Measurements from ENCODE around the gene LTBR. TPM values are rescaled to one million over a fixed set of nuclear protein-coding genes. Genes with fewer than 3 reads are reported as not detected.

The LTBR gene
- total RNA-seq, 1 donor from 2014 or later: not detected

GRCh38 chr12:6336079-6336888 is 47.7 kb upstream of the LTBR start:
- Histone ChIP-seq H3K4me3 (peak overlapping the region; percentile 37), H3K9ac (no peak overlapping the region), H3K36me3 (no peaks in the 10 kb centered on the region), H3K27me3 (no peaks in the 10 kb centered on the region), H4K20me1 (ENCODE audit: low read depth) (peaks cover 4% of the 10 kb centered on the region), H3K4me1 (peaks cover 52% of the 10 kb centered on the region), H3K79me2 (ENCODE audit: low read depth) (peaks cover 67% of the 10 kb centered on the region), H2AFZ (replicated peaks) (peak overlapping the region; percentile 17), H3K27ac (peak overlapping the region; percentile 92), H3K4me2 (peak overlapping the region; percentile 74), H3F3A (ENCODE audit: low read depth) (peaks cover 38% of the 10 kb centered on the region), H3K9me3 (ENCODE audit: low read depth) (no peaks in the 10 kb centered on the region)
- Mint-ChIP-seq H3K4me1 (peaks cover 29% of the 10 kb centered on the region), H3K9me3 (no peaks in the 10 kb centered on the region), H3K4me3 (no peak overlapping the region), H3K27me3 (ENCODE audit: insufficient read depth, low read depth) (peaks cover 2% of the 10 kb centered on the region), H3K36me3 (peaks cover 14% of the 10 kb centered on the region), H3K27ac (no peak overlapping the region)
- no peak for TF ChIP-seq EZH2 (IDR thresholded peaks at IDR 0.05)
- TF ChIP-seq CTCF (IDR thresholded peaks at IDR 0.05): no peak
- TF ChIP-seq EZH2phosphoT487 (IDR thresholded peaks at IDR 0.05): no peak
- DNase-seq (ENCODE audit: low spot score): peak; percentile 96

GRCh38 chr12:6336889-6337853 is 46.8 kb upstream of the LTBR start:
- H3K4me1 ChIP-seq: peaks cover 53% of the 10 kb centered on the region
- Mint-ChIP-seq H3K36me3 (peaks cover 12% of the 10 kb centered on the region), H3K4me3 (no peak overlapping the region)

More at GRCh38 chr12:6336889-6337853, 46.8 kb upstream of the LTBR start:
- Mint-ChIP-seq H3K9me3 (no peaks in the 10 kb centered on the region), H3K27me3 (ENCODE audit: insufficient read depth, low read depth) (peaks cover 2% of the 10 kb centered on the region), H3K27ac (no peak overlapping the region), H3K4me1 (peaks cover 32% of the 10 kb centered on the region)
- H3K36me3 ChIP-seq: no peaks in the 10 kb centered on the region
- H3K79me2 ChIP-seq (ENCODE audit: low read depth): peaks cover 76% of the 10 kb centered on the region
- no peaks in the 10 kb centered on the region for H3K27me3 ChIP-seq
- peaks cover 44% of the 10 kb centered on the region for H3F3A ChIP-seq (ENCODE audit: low read depth)
- H4K20me1 ChIP-seq (ENCODE audit: low read depth): peaks cover 4% of the 10 kb centered on the region
- no peak for TF ChIP-seq EZH2phosphoT487 (IDR thresholded peaks at IDR 0.05)
- no peak for TF ChIP-seq CTCF (IDR thresholded peaks at IDR 0.05)
- no peak for TF ChIP-seq EZH2 (IDR thresholded peaks at IDR 0.05)
- no peak for DNase-seq (ENCODE audit: low spot score)
- no peaks in the 10 kb centered on the region for H3K9me3 ChIP-seq (ENCODE audit: low read depth)
- H3K4me3 ChIP-seq: peak overlapping the region; percentile 37
- peak overlapping the region; percentile 92 for H3K27ac ChIP-seq
- no peak overlapping the region for H2AFZ ChIP-seq (replicated peaks)
- peak overlapping the region; percentile 74 for H3K4me2 ChIP-seq
- H3K9ac ChIP-seq: no peak overlapping the region

All from neural progenitor cell (in vitro differentiated cells).